NCI-H2029 treated with DMSO at 0.1 percent for 48 hours (cell line): Measurements from ENCODE around the gene RPL18.

ENCODE experiments used
- DNase-seq: peaks from one replicate; lab custom pipeline; 2025; lab: John Stamatoyannopoulos, UW

Gene RPL18

GRCh38 chr19:48613024-48613851, 5.7 kb downstream of the RPL18 start:
- DNase-seq: no peak

DNA sequence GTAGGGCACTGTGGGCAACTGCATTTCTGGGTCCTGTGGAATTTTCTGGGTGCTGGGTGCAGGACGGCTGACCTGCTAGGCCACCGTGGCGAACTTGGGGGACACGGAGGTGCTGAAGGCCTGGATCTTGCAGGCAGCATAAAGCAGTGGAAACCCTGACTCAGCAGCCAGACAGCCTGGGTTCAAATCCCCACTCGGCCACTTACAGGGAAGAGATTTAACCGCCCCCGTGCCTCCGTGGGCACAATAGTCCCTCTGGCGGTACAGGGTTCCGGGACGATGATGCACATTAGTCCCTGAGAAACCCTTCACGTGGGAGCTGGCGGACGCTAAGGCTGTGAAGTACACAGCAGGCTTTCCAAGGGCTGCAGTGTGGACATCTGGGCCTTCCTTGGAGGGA, 7.1 kb downstream of the RPL18 start:
- no peak for DNase-seq

DNA sequence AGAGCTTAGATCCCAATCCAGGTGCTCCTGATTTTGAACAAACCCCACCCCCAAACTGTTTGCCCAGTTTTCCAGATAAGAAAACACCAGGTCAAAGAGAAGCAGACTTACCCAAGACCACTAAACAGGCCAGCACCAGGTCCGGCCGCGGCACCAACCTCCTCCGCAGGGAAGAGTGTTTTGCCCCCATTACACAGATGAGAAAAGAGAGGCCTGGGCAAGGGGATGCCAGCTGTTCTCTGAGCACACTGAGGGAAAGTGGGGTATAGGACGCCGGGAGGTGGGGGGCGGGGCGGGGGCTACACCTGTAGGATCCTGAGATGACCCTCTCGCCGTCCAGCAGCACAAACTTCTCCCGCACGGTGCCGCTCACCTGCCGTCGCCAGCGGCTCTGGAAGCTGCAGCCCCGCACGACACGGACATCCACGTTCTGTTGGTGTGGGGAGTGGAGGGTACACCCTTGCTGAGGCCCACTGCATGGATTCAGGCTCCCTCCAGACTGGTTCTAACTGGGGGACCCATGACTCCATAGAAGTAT, 9.3 kb downstream of the RPL18 start:
- no peak for DNase-seq

DNA sequence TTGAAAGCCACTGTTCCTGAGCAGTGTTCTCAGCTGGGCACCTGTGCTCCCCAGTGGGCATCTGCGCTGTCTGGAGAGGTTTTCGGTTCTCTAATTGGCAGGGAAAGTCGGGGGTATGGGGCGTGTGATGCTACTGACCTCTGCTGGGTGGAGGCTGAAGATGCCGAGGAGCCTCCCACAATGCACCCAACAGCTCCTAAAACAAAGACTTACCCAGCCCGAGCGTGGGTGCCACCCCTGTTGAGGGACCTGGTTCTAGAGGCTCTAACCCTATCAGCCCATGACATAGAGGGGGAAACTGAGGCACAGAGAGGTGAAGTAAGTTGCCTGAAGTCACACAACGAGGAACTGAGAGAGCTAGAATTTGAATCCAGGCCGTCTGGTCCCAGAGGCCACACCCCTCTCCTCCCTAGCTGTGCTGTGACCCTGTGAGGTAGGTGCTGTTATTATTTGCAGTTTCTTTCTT, 10.1 kb downstream of the RPL18 start:
- DNase-seq: peak; percentile 47

GRCh38 chr19:48607359-48607755, 11.6 kb downstream of the RPL18 start:
- DNase-seq: no peak

- no peak for DNase-seq
Observed at GRCh38 chr19:48606463-48607358, 12.3 kb downstream of the RPL18 start, which contains the start of gene SPACA4. TSS of gene SPACA4 (plus strand) at chr19:48606742. CDS start at chr19:48606979, 237 bp downstream.

- DNase-seq: no peak
Observed at GRCh38 chr19:48603850-48604249, 15.1 kb downstream of the RPL18 start.

GRCh38 chr19:48603449-48603848, 15.5 kb downstream of the RPL18 start:
- no peak for DNase-seq

GRCh38 chr19:48603001-48603400, 16.0 kb downstream of the RPL18 start:
- no peak for DNase-seq

GRCh38 chr19:48600679-48601417, 18.1 kb downstream of the RPL18 start:
- DNase-seq: no peak

DNA sequence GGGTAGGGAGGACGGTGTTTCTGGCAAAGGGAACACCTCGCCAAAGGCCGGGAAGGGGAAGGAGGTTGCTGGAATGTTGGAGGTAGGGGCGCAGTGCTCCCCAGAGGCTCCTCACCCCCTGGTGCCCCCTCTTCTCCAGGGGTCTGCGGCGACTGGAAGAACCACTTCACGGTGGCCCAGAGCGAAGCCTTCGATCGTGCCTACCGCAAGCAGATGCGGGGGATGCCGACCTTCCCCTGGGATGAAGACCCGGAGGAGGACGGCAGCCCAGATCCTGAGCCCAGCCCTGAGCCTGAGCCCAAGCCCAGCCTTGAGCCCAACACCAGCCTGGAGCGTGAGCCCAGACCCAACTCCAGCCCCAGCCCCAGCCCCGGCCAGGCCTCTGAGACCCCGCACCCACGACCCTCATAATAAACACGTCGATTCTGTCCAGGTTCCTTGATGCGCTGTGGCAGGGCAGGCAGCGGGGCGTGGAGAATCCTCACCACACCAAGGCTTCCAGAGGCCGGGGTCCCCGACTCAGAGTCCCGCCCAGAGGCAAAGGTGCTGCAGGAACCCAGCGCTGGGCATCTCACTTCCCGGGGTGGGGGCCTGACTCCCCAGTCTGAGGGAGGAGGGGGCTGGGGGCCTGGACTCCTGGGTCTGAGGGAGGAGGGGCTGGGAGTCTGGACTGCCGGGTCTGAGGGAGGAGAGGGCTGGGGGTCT, 19.8 kb downstream of the RPL18 start:
- DNase-seq: no peak

GRCh38 chr19:48596679-48597465, 22.1 kb downstream of the RPL18 start:
- DNase-seq: no peak

GRCh38 chr19:48596237-48596636, 22.7 kb downstream of the RPL18 start:
- no peak for DNase-seq

GRCh38 chr19:48595833-48596232, 23.1 kb downstream of the RPL18 start:
- DNase-seq: no peak

DNA sequence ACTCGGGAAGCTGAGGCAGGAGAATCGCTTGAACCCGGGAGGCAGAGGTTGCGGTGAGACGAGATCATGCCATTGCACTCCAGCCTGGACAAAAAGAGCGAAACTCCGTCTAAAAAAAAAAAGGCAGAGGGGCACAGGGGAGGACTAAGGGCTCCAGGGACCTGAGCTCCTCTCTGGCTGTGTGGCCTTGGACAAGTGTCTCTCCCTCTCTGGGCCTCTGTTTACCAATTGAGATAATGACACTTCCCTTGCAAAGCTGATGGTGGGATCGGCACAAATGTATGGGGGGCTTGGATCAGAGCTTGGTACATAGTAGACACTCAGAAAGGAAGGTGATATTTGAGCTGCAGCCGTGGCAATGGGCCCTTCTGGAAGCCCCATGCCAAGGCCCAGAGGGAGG, 23.8 kb downstream of the RPL18 start:
- no peak for DNase-seq

DNA sequence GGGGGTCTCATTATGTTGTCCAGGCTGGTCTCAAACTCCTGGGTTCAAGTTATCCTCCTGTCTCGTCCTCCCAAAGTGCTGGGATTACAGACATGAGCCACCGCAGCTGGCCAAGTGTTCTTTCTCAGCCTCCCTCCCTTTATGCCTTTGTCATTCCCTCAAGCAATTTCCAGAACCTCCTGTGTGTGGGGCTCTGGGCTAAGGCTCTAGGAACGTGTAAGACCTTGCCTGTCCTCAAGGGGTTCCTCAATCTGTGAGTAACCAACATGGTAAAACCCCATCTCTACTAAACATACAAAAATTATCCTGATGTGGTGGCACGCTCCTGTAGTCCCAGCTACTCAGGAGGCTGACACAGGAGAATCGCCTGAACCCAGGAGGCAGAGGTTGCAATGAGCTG, 28.0 kb downstream of the RPL18 start:
- no peak for DNase-seq

- DNase-seq: peak; percentile 70
Observed at GRCh38 chr19:48588670-48589401, 30.1 kb downstream of the RPL18 start.

DNA sequence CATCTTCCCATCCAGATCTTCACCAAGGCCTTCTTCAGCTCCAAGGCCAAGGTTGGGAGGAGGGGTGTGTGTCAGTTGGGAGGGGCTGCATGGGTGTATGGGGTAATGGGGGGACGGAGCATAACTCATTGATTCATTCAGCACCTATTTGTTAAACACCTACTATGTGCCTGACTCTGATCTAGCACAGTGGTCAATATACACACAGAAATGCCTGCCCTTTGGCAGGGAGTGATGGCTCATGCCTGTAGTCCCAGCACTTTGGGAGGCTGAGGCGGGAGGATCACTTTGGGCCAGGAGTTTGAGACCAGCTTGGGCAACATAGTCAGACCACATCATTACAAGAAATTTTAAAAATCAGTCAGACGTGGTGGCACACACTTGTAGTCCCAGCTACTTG, 31.6 kb downstream of the RPL18 start:
- no peak for DNase-seq

- no peak for DNase-seq
Observed at GRCh38 chr19:48582168-48582567, 36.8 kb downstream of the RPL18 start.

- DNase-seq: no peak
Observed at GRCh38 chr19:48578891-48579290, 40.1 kb downstream of the RPL18 start.
